ENCODE data around the gene PAQR5.
"Not testable (repeated sequence)": the region's sequence is repeated elsewhere in the genome, so short reads cannot be mapped to it uniquely, and the experiment has no call there.

Gene PAQR5, protein sequence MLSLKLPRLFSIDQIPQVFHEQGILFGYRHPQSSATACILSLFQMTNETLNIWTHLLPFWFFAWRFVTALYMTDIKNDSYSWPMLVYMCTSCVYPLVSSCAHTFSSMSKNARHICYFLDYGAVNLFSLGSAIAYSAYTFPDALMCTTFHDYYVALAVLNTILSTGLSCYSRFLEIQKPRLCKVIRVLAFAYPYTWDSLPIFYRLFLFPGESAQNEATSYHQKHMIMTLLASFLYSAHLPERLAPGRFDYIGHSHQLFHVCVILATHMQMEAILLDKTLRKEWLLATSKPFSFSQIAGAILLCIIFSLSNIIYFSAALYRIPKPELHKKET

DNA sequence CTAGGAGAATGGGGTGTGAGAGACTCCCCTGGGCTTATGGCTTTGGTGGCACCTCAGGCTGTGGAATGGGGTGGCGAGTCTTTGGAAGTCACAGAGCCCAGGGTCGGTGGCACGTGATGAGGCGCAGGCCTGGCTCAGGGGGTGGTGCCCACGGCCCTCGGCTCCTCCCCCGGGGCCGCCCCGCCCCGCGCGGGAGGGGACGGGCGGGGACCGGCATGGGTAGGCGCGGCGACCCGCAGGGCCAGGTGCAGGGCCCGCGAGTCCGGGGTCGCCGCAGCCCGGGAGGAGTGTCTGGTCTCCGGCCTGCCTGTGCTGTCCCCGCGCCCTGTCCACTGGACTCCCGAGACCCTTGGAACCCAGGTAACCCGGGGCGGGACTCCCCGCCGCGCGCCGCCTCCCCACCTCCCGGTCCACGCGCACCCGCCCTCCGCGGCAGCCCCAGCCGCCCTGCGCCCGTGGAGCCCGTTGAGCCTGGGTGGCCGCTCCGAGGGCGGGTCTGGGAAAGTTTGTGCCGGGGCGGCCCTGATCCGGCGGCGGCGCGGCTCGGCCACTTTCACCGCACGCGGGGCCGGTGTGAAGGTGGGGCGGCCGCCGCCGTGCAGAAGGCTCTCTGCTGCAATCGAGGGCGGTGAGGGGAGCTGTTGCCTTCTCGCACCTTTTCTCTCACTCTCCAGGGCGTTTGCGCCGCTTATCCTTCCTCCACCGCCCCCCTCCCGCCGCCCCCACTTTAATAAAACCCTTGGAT, at the start of gene PAQR5:
TSS of gene PAQR5 (plus strand) at position 216 of the 745 bp plus-strand sequence. CDS start 61,169 bp downstream, outside the sequence.
- no peak for DNase-seq (ENCODE audit: low read depth in 2 of 2)

DNA sequence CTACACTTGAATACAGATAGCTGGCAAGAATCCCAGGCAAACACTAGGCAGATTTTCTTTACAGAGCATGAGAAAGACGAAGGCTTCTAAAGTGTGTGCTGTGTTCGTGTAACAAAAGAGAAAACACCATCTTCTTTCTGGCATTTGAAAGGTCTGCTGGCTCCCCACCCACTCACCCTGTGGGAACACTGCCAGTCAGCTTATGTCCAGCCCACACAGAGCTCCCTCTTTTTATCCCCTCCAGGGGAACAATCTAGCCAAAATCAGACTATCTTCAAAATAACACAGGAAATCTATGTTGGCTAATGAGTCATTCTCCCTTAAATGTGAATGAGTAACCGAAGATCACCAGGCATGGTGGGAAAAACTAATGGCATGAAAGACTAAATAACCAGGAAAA, 45.6 kb upstream of the PAQR5 start:
- DNase-seq (ENCODE audit: low read depth in 2 of 2), result no peak

DNA sequence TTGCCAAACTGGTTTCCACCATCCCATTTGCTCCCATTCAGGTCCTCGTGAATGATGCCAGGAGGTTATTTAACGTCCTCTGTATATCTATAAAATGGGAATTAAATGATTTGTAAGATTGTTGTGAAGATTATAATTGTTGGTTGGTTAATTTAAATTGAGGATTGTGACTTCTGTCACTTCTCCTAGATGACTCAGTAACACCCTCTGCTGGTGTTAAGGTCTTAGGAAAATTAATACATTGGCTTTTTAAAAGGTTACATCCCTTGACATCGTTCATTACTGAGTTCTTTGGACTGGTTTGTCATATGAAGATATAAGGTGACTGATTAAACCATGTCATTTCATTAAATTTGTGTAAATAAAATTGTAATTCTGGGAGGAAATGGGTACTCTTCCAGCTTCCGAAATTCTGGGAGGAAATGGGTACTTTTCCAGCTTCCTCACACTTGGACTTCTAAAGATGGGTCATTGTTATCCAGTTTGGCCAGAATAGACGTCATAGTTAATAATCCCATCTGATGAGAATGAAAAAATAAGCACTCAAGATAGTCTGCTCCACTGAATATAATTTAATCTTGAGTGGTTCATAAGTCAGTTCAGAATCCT, 33.3 kb upstream of the PAQR5 start:
- DNase-seq (ENCODE audit: low read depth in 2 of 2), result no peak

DNA sequence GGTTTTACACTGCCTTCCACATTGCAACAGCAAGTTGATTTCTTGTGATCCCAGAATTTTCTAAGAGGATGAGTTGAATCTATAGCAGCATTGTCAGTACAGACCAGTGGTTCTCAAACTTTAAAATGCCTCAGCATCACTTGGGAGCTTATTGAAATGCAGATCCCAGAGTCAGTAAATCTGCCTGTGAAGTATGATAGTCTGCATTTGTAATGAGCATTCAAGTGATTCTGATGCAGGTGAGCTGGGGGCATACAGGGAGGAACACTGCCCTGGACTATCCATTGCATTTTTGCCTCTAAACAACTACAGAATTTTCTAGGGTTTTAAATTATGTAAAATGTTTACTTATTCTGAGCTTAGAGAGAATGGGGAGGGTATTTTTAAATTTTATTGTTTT, 27.5 kb upstream of the PAQR5 start:
- no peak for DNase-seq (ENCODE audit: low read depth in 2 of 2)

DNA sequence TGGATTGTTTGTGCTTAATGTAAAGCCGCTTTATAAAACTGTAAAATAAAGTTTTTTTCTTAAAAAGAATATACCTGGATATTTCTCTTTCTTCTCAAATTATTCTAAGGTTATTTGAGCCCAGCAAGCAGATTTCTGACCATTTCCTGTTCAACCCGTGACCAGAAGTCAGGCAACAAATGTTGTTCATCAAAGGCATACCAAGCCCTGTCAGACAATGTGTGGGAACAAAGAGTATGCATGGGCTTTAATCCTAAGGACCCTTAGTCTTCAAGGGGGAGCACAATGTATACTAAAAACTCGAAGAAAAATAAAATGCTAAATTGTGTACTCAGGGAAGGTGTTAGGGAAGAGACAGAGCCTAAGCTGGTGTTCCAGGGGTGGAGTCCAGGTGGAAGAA, 26.6 kb upstream of the PAQR5 start:
- DNase-seq (ENCODE audit: low read depth in 2 of 2), result no peak

DNA sequence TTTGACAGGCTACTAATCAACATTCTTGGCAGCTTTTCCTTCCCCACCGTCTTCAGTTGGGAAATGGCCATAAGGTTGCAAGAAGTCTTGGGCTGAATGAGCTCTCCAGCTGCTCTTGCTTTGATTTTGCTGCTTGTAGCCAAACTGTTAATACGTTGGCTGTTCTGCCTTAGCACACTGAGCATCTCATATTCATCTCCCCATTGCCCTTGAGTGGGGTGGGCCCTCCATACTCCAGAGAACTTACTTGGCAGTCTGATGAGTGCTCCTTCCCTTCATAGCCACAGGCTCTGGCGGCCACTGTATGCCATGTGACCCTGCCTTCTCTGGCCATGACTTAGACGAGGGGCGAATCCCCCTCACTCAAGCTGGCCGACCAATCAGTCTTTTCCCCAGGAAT, 25.8 kb upstream of the PAQR5 start:
- DNase-seq (ENCODE audit: low read depth in 2 of 2), result no peak

DNA sequence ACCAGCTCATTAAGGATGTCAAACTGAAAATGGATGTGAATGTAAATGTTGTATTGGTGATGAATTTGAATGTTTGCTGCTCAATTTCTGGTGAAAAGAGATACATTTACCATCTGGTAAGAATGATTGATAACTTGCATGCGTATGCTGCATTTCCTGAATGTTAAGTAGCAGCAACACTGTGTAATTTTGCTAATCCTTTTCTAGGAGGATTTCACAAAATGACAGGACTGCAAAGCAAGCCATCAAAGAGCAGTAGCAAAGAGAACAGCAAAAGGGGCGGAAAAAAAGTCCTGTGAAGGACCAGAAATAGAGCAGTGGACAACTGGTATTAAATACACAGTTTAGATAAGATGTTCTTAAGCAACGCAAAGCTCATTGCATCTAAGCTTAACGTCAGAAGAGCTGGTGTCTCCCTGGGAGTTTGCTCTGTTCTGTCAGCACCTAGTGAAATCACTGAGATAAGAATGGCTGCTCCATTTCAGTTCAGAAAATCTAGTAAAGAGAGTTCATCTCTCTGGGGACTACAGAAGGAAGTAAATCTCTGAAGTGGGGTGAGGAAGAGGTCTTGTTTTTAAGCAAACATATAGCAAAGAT, 23.5 kb upstream of the PAQR5 start:
- DNase-seq (ENCODE audit: low read depth in 2 of 2), result no peak

DNA sequence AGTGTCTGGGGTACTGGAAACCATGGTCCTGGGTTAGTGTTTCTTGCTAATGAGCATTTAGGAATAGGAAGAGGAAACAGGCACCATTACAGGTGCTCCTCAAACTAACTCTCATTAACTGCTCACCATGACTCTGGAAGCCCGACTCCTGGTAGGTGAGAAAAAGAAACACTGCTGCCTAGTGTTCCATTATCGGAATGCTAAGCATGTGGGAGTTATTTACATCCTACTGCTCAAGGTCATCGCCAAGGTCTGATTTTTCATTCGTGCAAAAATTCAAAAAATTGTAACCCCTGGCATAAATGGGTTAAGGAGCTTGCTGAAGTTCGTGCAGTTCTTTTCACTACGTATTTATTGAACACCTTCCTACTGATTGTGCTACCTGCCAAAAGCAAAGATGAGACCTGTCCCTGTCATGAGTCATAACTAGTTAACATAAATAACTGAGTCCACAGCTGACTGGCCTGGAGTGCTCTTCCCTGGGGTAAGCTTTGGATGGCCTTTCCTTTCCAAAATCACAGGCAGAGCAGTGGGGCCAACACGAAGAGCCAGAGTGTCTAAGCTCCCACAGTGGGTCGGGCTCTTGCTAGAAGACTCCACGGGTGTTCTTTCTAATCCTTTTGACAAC, 22.7 kb upstream of the PAQR5 start:
- DNase-seq (ENCODE audit: low read depth in 2 of 2), result no peak

DNA sequence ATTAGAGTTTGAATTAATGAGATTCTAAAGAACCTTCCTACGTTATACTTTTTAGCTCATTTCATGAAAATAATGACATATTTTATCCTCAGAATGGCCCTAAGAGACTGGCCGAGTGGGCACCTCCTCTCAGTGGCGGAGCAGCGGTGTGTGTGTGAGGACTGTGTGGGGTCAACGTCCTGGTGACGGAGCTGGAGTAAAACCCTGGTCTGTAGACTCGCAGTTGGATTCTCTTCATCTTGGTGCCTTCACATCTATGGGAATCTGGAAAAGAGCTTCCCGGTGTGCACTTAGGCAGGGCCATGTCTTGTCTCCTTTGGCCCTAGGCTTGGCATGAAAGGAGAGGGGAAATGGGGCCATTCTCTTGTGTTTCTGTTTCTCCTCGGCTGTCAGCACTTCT, 21.4 kb upstream of the PAQR5 start:
- DNase-seq (ENCODE audit: low read depth in 2 of 2), result no peak

DNA sequence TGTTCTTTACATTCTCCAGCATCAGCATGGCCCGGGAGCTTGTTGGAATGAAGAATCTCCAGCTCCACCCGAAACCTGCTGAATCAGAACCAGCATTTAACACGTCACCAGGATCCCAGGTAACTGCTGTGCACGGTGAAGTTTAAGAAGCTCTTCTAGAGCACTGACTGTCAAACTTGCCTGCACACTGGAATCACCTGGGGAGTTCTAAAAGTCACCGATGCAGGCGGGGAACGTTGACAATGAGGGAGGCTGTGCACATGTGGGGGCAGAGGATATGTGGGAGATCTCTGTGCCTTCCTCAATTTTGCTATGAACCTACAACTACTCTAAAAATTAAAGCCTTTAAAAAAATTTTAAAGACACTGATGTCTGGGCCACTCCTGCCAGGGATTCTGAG, 19.1 kb upstream of the PAQR5 start:
- DNase-seq (ENCODE audit: low read depth in 2 of 2), result no peak

DNA sequence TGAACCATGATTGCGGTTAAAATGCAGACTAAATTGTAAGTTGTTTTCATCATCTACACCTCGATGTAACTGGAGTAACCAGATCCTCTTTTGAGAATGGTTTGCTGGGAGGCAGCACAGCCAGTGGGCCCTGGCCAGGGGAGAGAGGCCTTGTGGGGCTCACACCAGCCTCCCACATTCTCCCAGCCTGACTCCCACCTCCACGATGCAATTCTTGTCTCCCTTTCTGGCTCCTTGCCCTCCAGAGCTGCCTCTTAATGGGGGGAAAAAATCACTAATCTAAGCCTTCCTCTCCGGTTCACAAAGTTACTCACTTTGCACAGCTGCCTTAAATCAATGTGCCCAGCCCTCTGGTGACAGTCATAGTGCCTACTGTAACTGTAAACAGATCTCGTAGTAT, 17.9 kb upstream of the PAQR5 start:
- no peak for DNase-seq (ENCODE audit: low read depth in 2 of 2)

DNA sequence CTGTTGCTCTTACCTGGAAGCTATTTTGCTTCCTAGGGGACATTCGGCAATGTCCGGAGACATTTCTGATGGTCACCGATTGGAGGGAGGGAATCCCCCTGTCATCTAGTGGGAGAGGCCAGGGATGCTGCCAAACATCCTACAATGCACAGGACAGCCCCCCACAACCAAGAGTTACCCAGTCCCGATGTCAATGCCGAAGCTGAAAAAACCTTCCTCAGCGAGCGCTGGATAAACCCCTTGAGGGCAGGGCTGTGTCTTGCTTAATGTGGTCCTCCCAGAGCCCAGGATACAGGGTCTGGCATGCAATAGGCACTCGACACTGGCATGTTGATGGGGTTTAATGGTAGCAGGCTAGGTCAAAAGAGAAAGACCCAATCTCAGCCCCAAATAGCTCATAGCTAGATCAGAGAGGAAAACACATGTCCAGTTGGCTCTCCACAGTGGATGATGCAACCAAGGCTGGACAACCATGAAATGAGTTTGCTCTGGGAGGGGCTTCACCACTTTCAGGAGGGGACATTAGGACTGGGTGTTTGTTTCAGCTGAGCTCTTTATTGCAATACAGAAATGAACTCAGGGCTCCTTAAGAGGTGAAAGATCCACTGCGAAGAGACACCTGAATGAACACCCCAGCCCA, 16.5 kb upstream of the PAQR5 start:
- no peak for DNase-seq (ENCODE audit: low read depth in 2 of 2)

DNA sequence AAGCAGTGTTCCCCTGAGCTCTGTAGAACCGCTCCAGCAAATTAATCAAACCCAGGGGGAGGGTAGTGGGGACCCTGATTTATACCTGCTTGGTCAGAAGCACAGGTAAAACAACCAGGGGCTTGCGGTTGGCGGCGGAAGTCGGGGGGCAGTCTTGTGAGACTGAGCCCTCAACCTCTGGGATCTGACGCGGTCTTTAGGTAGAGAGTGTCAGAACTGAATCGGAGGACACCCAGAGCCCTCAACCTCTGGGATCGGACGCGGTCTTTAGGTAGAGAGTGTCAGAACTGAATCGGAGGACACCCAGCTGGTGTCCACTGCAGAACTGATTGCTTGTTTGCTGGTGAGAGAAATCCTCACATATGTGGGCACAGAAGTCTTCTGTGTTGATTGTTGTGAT, 12.9 kb upstream of the PAQR5 start:
- DNase-seq (ENCODE audit: low read depth in 2 of 2), result no peak

DNA sequence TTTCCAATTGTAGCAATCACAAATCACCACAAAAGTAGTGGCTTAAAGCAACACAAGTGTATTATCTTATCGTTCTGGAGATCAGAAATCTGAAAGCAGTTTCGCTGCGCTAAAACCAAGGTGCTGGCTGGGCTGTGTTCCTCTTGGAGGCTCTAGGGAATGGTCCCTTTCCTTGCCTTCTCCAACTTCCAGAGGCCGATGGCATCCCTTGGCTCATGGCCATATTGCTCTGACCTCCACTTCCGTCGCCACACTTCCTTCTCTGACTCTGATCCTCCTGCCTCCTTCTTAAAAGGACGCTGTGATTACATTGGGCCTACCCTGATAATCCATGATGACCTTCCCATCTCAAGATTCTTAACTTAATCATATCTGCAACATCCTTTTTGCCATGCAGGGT, 10.7 kb upstream of the PAQR5 start:
- DNase-seq (ENCODE audit: low read depth in 2 of 2), result no peak

DNA sequence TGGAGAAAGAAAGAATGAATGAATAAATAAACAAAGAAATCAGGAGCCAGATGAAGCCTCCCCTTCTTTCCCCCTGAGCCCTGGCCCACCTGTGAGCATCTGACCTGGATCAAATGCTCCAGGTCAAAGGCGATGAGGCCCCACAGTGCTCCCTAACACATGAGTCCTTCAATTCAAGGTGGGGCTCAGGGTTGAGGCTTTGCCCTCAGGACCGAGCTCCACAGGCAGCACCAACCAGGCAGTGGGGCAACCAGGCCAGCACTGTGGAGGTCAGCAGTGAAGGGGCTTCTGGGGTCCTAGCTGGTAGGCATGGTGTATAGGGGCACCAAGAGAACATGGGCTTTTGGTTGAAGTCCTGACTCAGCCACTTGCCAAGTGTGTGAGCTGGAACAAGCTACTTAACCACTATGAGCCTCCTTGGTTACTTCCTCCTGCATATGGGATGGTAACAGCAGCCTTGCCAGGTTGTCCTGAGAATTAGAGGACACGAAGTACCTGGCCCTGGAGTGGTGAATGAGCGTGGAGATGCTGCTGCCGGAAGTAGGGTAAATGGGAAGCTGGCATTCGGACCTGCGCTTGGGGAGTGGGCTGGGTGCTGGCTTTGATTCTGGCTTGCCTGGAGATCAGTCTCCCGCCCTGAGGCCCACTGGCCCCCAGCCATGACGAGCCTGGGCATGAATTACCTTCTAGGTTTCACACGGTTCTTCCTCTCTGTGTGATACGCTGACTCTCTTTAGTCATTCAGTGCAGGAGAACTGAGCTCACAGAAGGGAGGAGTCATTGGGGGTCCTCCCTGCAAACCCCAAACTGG, 10.0 kb upstream of the PAQR5 start:
- DNase-seq (ENCODE audit: low read depth in 2 of 2), result no peak

DNA sequence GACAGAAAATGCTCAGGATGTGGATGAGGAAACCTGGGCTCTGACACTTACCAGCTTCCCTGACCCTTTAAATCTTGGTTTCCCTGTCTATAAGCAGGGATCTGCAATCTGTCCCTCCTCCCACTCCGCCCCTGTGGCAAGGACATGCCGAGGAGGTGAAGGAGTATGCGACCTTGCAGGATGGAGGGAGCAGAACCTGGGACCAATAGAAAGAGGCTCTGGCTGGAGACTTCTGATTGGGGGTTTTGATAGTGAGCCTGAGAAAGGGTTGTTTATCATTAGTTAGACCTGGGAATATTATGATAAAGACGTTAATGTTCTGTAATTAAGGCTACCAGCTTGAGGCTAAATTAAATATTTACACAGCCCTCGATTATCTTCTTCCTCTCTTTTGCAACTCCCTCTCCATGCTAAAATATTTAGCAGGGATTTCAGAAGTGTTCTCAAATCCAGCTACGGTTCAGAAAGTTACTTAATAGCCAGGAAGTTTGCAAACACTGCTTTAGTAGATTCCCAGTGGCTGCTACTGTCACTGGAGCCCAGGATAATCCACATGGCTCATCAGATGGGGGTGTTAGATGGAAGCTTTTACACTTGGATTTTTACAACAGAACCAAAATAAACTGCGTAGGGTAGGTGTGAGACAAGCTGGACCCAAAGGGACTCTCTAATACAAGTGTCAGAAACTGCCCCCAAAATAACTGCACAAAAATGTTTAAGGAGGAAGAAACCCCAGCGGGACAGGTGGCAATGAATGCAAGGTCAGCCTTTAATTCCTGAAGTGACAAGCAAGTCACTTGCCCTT, 9.2 kb upstream of the PAQR5 start:
- no peak for DNase-seq (ENCODE audit: low read depth in 2 of 2)

DNA sequence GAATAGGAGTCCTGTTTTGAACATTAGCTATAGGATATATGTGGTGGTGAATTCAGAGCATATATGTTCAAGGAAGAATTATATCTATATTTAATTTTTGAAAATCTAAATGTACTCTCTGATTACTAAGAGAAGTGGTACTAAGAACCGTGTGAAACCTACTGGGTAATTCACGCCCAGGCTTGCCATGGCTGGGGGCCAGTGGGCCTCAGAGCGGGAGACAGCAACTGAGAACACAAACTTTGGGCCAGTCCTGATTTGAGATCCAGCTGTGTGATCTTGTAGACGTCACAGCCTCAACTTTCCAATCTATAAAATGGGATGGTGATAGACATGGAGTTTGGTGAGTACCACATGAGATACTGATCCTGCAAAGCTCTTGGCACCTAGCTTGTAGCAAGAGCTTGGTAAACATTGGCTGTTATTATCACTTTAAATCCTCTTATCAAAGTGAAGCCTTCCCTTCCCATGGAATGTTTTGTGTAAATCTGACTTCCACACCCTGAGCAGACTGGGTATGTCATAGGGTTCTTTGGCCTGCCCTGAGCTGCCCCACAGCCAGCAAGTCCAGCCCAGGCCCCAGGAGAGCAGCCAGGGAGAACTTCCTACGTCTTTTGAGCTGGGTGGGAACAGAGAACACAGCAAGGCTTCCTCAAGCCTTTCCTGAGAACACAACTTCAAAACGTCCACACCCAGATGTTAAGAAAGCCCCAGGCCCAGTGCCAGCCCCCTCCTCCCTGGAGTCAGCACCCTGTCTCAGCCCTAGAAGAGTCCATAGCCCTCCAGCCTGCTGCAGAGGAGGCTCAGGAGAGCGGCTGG, 8.2 kb upstream of the PAQR5 start:
- DNase-seq (ENCODE audit: low read depth in 2 of 2), result no peak

DNA sequence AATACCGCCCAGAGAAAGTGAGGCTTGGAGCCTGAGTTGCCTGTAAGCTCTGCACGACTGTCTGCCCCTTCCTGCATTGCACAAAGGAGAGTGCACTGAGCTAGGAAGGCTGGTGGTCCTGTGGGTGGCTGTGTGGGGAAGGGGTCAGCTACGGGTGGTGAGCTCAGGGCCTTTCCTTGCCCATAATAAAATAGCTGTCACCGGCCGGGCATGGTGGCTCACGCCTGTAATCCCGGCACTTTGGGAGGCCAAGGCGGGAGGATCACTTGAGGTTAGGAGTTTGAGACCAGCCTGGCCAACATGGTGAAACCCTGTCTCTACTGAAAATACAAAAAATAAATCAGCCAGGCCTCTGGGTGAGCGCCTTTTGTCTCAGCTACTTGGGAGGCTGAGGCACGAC, 7.1 kb upstream of the PAQR5 start:
- not testable (repeated sequence) for DNase-seq (ENCODE audit: low read depth in 2 of 2)

DNA sequence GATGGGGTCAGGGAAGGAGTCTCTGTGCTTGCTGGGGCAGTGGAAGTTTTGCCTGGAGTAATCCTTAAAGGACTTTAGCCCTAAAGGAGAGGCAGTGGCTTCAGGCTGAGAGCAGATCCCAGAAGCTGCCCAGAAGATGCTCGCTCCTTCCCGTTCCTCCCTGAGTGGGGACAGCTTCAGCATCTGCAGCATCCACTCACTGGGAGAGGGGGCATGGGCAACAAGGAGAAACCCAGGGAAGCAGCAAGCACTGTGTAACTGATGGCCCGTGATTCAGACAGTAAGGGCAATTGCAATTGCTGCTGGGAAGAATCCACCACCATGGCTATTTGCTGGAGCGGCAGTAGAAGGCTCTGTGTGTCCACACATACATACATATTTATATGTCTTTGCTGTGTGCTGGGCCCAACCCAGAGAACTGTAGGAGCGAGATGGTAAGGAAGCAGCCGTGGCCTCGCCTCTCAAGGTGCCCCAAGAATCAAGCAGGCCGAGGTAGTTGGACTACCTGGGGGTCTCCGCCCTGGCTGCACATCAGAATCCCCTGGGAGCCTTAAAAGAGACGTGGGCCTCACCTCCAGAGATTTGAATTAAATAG, 5.8 kb upstream of the PAQR5 start:
- DNase-seq (ENCODE audit: low read depth in 2 of 2), result no peak

All from stimulated activated CD8-positive, alpha-beta memory T cell treated with anti-CD3 and anti-CD28 coated beads, Interleukin-15, amount 100 ng/mL, for 48 hours (primary cell).